NCI-H2227 (cell line): ENCODE results near the gene TMEM182.

ENCODE experiments used
- DNase-seq: peaks from one replicate; lab custom pipeline; 2025; ENCODE audit not compliant: unreplicated experiment; lab: John Stamatoyannopoulos, UW

The TMEM182 gene

DNA sequence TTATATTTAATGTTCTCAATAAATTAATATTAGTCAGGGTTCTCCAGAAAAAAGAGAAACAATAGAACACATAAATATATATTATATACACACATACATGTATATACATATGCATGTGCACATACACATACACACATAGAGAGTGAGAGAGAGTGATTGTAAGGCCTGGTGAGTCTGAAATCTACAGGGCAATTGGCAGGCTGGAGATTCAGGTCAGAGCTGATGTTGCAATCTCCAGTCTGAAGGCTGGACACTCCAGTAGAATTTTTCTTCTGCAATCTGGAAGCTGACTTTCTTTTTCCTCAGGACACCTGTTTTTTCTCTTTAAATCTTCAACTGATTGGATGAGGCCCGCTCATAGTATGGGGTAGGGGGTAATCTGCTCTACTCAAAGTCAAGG lies 3.2 kb downstream of the TMEM182 start:
- DNase-seq, result no peak

DNA sequence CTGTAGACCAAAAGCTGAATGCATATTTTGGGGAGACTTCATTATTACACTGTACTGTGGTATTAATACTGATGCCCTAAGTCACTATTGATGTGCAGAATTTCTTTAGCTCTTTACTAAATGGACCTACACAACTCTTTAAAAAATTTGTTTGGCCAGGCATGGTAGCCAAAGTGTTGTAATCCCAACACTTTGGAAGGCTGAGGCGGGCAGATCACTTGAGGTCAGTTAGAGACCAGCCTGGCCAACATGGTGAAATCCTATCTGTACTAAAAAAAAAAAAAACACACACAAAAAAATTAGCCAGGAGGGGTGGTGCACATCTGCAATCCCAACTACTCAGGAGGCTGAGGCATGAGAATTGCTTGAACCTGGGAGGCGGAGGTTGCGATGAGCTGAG lies 6.4 kb downstream of the TMEM182 start:
- DNase-seq, result no peak

DNA sequence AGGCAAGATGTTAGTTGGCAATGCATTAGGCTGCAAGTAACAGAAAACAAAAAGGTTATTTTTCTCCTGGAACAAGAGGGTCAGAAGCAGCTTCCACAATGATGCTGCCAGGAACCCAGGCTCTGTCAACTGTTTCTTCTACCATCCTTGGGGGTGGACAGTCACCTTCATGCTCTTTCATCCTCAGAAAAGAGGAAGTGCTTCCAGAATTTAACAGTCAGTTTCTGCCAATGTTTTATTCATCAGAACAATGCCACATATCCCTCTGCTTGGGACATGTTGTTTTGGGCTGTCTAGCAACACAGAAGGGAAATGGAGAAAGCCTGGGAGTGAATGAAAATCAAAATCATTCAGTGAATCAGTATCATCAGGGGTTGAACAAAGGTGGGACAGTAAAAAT lies 7.1 kb downstream of the TMEM182 start:
- DNase-seq, result no peak

DNA sequence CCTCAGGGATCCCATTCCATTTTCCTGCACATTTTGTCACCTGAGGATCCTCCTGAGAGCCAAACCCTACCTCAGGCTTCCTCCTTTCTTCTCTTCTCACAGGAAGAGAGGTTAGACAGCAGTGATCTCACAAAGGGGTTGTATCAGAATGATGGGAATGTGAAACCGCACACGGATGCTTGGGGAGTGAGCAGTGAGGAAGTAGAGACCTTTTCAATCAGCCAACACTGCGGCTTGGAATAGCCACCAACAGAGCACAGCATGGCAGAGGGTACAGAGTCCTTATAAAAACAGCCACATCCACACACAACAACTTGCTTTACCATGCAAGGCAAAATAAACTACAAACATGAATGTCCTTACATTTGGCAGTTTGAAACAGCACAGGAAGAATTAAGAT lies 8.7 kb downstream of the TMEM182 start:
- no peak for DNase-seq

DNA sequence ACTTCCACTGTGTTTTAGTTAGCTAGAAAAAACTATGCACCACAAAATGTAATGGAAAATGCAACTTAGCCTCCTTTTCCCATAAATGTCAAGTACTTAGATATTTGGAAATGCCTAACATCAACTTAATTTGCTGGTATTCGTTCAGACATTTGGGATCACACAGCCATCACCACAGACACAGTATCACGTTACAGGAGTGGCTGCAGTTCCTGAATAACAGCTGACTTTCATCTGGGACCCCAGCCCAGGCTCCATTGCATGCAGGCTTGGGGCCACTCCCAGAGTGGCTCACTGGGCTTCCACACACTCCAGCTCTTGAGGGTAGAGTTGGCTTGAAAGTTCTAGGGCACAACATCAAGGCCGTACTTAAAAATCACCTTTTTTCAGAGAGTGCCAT lies 9.3 kb downstream of the TMEM182 start:
- no peak for DNase-seq

DNA sequence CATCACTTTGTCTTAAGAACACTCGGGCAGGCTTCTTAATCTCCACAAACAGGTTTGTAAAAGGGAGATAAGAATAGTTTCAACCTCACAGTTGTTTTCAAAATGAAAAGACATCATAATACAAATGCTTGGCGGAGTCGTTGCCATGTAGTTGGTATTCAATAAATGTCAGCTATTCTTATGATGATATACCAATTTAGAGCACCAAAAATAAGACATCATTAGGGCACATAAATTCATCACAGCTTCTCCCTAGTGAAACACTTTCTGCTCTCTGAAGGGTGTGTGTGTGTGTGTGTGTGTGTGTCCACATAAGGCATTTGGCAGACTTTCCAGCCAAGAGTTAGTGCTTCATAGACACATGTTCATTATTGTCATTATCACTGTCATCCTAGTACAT lies 10.8 kb downstream of the TMEM182 start:
- no peak for DNase-seq

DNA sequence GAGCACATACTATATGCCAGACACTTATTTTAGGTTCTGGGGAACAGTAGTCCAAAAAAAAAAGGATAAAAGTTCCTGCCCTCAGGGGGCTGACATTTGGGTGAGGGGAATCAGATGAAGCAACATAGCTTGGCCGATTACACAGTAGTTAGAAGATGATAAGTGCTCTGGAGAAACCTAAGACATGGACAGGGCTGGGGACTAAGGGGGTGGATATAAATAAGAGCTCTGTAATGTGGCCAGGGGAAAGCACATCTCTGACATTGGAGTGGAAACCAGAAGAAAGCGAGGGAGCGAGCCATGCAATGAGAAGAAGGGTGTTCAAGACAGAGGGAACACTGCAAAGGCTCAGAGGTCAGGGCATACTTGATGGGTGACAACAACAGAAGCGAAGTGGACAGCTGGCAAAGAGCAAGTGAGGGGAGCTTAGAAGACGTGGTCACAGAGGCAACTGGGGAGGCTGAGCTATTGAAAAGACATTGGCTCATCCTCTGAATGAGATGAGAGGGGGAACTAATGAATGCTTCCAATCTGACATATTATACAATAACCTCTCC lies 11.4 kb downstream of the TMEM182 start:
- DNase-seq, result no peak

DNA sequence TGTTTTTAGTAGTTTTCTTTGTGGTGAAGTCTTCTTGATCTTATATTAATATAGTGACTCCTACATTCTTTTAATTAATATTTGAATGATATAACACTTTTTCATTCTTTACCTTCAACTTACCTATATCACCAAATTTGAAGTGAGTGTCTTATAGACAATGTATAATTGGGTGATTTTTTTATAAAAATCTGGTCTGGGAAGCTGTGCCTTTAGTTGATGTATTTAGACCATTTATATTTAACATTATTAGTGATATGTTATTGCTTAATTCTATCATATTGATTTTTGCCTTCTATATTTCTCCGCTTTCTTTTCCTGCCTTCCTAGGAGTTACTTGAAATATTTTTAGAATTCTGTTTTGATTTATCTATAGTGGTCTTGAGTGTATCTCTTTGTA lies 16.4 kb downstream of the TMEM182 start:
- no peak for DNase-seq

DNA sequence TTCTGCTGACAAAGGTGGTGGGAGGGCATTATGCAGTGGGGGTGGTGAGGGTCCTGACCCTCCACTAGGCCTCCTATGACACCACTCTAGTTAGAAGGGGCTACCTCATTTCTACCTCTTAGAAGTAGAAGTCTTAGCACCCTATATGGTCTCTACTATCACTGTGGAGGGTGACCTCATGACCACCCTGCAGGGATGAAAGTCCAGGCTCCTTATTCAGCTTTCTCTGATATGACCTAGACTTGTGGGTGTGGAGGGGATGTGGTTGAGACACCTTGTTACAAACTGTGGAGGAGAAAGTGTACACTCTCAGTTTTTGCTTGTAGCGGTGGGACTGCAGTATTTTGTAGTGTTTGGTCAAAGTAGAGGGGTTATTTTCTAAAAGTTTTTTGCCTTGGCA lies 18.6 kb downstream of the TMEM182 start:
- no peak for DNase-seq

DNA sequence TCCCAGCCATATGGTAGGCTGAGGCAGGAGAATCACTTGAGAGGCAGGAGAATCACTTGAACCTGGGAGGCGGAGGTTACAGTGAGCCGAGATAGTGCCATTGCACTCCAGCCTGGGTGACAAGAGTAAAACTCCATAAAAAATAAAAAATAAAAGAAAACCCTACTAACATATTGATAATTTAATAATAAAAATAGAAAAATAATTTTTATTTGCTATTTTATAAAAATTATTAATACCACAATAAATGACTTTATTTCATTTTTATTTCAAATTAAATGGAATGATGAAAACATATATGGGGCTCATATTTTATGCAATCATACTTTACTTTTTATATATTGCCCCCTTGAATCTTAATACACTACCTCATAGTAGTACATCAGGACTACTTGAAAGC lies 20.4 kb downstream of the TMEM182 start:
- no peak for DNase-seq

DNA sequence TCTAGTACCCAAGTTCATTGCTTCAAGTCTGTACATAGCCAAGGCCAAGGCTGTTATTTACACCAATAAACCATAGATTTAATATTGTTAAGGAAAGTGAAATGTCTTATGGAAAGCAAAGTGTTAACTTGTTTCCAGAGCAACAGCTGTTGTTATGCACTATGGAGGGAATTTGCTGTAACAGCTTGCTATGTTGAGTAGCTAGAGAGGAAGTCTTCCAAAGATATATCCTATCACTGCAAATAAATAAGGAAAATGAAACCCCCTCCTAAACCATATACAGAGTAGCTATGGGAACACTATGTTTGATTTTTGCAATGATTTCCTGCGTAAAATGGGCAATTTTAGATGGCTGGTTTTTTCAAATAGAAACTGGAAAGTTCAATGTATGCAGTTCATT lies 21.1 kb downstream of the TMEM182 start:
- DNase-seq, result no peak

DNA sequence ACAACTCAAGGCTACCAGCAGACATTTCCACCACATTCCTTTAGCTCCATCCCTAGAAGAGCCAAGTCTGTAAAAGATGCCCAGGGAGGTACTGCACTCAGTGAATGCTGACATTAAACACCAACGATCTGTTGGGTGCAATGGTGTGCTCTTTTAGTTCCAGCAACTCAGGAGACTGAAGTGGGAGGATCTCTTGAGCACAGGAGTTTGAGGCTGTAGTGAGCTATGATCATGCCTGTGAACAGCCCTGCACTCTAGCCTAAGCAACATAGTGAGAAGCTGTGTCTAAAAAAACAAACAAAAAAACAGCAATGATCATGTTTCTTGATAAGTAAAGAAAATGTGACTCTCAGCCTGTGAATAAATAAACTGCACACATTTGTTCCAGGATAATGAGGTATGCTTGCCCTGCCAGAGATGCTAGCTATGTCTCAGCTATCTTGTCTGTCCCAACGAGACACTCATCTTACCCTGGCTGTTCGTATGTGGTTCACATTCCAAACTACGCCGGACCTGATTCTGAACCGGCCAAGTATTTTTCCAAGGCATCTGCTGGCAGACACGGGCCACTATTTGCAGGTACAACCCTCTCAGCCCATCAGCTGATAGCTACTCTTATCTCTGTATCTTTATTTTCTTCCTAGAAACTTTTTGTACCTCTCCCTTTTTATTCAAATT lies 21.8 kb downstream of the TMEM182 start:
- no peak for DNase-seq

DNA sequence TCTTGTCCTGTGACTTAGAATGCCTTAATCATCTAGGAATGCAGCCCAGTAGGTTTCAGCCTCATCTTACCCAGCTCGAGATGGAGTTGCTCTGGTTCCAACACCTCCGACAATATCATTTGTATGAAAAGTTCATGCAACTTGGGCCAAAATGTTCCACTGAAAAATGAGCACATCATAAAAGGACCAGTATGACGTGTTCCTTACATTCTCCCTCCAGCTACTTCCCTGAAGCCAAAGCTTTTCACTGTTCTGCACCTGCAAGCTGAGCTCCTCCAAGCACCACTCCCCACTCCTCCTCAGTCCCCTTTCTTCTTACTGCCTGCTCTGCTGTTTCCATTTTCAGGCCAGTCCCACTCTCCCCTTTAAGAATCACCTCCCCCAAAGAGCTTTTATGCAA lies 23.1 kb downstream of the TMEM182 start:
- no peak for DNase-seq

DNA sequence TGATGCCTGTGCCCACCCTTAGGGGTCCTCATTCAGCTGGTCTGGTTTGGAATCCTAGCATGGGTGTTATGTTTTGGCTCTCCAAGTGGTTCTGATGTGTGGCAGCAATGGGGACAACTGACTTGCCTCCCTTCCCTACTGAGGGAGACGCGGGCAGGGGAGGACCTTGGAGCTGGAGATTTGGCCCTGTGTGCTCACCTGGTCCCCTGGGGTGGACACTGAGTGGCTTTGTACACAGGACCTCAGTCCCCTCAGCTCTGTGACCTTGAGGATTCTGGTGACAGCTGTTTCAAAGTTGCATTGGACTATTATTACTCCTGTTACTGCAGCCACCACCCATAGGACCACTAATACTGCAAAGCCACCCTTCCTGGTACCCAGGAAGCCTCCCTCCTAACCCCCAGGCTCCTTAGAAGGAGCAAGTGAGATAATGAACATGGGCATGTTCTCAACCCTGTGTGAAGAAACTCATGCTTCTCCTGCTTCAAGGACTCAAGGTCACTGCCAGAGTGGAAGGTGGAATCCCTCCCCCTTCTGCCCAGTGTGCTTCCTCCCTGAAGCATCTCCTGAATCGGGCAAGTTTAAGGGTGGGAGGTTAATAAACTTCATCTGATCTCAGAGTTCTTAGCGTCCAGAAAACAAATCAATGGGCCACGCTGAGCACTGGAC lies 26.5 kb downstream of the TMEM182 start:
- no peak for DNase-seq

DNA sequence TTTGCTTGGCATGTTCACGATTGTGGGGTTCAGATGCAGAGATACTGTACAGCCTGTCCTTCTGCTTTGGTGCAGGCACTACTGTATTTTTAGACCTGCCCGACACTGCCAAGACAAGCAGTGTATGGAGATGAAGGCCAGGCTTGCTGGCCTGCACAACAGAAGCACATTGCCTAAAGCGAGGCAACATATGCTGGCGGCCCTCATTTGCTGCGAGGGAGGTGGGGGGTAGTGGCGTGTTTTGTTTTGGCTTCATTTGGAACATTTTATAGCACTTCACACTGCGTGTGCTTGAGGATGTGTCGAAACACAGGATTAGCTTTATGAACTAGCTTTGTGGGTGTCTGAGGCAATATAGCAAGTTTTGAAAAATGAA lies 27.0 kb downstream of the TMEM182 start:
- DNase-seq, result no peak

DNA sequence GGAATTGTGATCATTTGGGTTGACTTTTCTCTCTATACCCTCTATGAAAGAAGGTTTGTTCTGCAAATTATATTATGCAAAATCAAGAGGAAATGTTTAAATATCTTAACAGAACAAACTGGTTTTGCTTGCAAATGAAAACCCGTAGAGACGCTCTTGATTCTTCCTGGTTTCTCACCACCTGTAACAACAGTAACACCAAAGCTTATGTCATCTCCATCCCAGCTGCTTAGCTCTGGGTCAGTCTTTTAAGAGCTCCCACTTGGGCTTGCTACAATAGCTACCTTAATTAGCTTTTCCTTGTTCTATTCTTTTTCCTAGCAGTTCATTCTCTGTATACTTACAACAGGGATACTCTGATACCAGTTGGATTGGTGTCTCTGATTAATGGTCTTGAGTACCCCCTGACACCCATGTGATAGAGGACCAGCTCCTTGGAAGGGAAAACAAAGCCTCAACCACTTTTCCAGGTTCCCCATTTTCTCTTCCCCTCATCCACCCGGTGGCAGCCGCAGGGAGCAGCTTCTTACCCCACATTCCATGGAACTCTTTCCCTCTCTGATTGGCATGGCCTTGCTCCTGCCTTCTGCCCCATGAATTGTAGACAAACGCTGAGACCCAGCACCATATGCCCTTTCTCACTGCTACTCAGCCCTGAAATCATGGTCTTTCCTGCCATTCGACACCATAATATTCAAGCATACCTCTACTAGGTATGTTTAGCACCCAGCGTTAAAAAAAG lies 27.7 kb downstream of the TMEM182 start:
- DNase-seq, result no peak

DNA sequence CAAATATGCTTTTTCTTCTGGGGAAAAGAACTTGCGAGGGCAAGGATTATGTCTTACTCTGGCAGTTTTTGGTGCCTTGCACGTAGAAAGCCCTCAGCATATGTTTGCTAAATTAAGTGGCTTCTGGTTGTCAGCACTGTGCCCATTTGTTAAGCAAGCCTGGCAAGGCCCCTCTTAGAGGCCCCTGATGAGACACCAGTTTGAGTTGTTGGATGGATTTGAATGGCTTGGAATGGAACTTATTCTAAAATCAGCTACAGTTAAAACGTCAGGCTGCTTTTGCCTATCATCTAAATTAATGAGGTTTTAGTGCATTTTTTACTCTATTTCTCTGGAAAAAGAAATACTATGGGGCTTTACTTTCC lies 28.2 kb downstream of the TMEM182 start:
- no peak for DNase-seq

DNA sequence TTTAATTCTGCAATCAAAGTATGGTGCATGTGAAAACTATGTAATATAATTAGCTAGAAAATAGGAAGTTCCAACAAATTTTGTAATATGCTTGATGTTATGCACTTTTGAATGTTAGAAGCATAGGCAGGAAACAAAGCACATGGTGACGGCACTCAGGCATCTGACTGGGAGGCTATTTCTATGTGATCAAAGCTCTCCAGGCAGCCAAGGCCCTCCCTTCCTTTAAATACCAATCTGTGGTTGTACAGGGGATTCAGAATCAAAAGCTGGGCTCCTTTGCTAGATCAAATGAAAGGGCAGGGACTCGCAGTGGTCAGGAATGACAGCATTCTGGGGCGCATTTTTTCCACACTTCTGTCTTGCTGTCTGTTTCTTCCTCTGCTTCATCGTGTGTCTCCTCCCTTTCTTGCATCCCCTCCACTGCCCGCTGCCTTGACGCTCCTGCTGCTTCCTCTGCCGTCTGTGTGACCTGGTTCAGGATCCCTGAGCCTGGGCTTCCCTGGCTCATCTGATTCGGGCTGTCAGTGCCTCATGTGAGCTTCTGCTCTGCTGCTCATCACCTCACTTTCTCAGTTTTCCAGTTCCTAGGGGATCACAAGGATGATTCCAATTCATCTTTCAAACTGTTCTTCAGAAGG lies 30.9 kb downstream of the TMEM182 start:
- DNase-seq, result no peak

DNA sequence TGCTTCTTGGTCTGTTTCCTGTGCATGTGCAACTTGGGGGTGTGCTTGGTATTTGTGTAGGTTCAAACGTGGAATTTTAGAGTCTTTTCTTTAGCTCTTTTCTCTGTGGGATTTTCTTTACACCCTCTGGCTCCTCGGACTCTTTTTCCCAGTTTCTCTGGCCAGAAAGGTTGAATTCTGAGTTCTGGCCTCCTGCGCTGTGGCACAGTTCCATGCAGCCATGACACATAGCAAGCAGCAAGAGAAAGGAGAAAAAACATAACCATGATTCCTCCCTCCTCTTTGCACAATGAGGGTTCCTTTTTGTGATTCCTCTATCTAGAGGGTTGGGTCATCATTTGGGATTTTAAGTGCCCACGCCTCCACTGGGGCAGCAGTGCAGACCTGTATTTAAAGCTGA lies 33.8 kb downstream of the TMEM182 start:
- no peak for DNase-seq

DNA sequence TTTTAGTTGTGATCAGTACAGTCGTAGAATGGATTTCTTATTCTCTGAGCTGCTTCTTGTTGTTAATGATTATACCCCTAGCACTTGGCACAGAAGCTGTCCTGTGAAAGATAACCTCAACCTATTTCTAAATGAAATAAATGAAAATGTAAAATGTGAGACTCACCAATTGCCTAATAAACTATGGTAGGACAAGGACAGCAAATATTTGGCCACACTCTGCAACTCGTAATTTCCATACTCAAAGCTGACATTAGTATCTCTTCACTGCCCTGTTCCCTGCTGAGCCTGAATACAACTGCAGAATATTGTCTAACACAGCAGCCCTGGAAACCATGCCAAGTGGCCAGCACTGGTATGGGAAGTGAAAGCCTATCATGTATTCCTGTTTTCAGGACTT lies 34.5 kb downstream of the TMEM182 start:
- DNase-seq, result no peak

DNA sequence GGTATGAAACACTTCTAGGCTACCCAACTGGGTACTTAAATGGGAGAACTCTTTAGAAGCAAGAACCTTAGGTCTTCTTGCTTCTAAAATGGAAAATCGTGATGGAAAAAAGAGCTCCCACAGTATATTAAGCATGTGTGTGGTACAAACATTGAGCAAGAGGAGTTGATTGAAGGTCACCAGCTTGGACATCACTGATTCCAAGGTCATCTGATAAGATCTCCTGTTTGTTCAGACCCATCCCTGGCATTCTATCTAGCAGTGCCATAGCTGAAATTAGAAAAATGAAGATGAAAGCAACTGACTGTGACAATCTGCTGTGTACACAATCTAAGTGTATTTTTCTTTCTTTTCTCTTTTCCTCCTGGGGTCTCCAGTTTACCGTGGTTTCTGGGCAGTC lies 35.7 kb downstream of the TMEM182 start:
- no peak for DNase-seq

DNA sequence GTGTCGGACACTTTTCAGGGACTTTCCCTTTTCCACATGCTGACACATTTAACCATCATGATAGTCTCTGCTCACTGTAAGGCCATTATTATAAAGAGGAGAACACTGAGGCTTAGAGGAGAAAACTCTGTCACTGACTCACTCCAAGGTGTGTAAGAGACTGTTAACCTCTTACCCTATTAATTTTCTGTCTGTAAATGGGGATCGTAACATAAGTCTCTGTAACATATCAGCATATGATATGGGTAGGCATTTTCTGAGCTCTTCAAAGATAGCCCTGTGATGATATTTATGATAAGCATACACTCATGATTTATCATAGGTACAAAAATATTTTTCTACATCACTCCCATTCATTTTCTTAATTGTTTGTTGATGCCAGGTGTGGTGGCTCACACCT lies 36.4 kb downstream of the TMEM182 start:
- no peak for DNase-seq
